HEK293T (cell line): ENCODE data around the gene GCNT2.

Experiments
- FOXA1 ChIP-seq: fragments of 450-650 bp; IDR thresholded peaks from 2 replicates; pipeline ENCODE4 v1.6.1; 2016; ENCODE audit warnings: mild to moderate bottlenecking
- LEF1 ChIP-seq: fragments of 450-650 bp; IDR thresholded peaks from 2 replicates; pipeline ENCODE4 v1.6.1; 2017; ENCODE audit warnings: mild to moderate bottlenecking, borderline replicate concordance

GRCh38 chr6:10577112-10577511 is 56.0 kb downstream of the GCNT2 start:
- TF ChIP-seq FOXA1 (no peak), LEF1 (no peak)
